IPS DF 4.7 (cell line): ENCODE data around the gene ARHGEF3.
"Not testable (repeated sequence)": the region's sequence is repeated elsewhere in the genome, so short reads cannot be mapped to it uniquely, and the experiment has no call there.

ENCODE experiments used
- DNase-seq: peaks from one replicate; pipeline ENCODE4 v3.0.0-alpha.2; 2013; ENCODE audit warnings: low spot score; ENCODE audit errors: extremely low read depth

ARHGEF3 gene

DNA sequence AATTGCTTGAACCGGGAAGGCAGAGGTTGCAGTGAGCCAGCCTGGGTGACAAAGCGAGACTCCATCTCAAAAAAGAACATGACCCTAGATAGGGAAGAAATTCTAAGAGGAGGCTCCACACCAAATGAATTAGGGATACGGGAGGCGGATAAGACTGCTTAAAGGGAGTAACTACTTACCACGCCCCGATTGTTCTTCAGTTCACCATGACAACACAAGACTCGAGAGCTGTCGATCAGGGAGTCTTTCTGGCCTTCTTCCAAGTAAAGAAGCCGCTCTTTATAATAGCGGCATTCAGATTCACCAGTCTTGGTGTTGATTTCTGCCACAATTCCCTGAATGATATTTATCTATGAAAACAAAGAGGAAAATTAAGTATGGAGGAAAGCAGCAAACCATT lies 64.7 kb downstream of the ARHGEF3 start:
- DNase-seq: no peak

DNA sequence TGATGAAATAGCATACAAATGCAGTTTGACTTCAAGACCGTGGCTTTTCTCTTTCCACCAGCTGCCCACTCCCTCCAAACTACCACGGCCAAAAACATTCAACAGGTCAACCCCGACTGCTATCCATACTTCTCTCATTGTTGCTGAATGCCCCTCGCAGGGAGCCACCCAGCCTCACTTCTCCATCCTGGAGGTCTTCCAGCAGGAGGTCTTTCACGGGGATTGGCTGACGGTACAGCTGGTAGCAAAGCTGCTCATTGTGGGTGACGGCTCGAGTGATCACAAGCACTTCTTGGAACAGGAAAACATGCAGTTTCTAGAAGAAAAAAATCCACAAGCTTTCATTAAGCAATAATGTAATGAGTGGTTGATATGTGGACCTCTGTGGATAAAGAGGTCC lies 69.6 kb downstream of the ARHGEF3 start:
- DNase-seq: no peak

GRCh38 chr3:56725175-56725574 lies 76.6 kb downstream of the ARHGEF3 start:
- DNase-seq: no peak

GRCh38 chr3:56724676-56725075 lies 77.1 kb downstream of the ARHGEF3 start:
- DNase-seq: no peak

DNA sequence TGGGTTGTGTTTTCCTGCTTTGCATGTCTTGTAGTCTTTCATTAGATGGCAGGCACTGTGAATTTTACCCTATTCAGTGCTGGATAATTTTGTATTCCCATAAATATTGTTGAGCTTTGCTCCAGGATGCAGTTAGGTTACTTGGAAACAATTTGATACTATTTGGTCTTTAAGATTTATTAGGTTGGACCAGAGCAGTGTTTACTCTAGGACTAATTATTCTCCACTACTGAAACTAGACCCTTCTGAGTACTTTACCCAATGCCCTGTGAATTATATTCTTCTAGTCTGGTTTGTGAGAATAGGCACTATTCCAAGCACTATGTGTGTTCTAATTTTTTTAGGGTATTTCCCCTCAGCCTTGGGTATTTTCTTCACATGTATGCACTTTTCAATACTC lies 80.9 kb downstream of the ARHGEF3 start:
- no peak for DNase-seq

GRCh38 chr3:56718809-56719208 lies 82.9 kb downstream of the ARHGEF3 start:
- not testable (repeated sequence) for DNase-seq

DNA sequence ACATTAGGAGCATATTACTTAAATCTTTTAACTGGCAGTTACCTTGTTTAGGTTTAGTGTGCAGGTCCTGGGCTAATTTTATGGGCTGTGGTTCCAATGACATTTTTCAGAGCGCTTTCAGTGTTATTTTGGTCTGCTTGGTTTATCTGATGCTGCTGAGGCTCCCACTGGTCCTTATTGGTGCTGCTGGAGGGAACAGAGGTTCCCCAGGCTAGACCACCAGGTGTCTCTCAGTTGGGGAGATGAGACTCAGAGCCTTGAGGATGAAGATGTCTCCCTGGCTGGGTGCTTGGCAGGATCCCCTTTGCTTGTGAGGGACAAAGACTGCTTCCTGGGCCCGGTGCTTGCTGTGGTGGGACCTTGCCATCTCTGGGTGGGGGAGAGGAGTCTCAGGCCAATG lies 90.4 kb downstream of the ARHGEF3 start:
- no peak for DNase-seq

- DNase-seq: not testable (repeated sequence)
These were observed 94.3 kb downstream of the ARHGEF3 start for GRCh38 chr3:56707412-56707811.

DNA sequence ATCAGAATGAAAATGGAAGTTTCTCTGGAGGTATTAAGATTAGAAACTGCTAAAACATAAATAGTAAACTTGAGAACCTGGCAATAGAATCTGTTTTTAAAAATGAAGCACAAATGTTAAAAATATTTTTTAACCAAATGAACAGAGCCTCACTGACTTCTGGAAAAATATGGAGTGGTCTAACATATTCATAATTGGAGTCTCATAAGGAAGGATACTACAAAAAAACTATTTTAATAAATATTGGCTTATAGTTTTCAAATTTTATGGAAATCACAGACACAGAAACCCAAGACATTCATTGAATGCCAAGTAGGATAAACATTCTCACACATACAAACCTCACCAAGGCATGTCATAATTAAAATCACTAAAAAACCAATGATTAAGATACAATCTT lies 95.1 kb downstream of the ARHGEF3 start:
- DNase-seq: no peak

- no peak for DNase-seq
These were observed 97.0 kb downstream of the ARHGEF3 start for GRCh38 chr3:56704706-56705105.

GRCh38 chr3:56702490-56703315 lies 99.0 kb downstream of the ARHGEF3 start:
- no peak for DNase-seq

DNA sequence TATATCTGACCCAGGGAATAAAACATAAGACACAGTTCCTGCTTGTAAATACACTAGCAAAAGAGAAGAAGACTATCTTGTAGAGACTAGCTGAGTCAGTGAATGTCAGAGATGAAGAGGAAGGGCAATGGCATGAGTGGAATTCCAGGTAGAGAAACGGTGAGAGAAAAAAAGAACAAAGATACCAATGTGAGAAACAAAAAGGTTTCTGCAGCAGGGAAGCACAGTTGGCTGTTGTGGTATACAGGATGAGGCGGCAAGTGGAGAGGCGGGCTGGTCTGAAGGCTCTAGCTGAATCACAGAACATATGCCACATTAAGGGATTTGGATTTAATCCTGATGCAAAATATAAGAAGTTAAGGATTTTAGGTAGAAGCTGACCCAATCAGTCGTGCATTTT lies 101.6 kb downstream of the ARHGEF3 start:
- no peak for DNase-seq

DNA sequence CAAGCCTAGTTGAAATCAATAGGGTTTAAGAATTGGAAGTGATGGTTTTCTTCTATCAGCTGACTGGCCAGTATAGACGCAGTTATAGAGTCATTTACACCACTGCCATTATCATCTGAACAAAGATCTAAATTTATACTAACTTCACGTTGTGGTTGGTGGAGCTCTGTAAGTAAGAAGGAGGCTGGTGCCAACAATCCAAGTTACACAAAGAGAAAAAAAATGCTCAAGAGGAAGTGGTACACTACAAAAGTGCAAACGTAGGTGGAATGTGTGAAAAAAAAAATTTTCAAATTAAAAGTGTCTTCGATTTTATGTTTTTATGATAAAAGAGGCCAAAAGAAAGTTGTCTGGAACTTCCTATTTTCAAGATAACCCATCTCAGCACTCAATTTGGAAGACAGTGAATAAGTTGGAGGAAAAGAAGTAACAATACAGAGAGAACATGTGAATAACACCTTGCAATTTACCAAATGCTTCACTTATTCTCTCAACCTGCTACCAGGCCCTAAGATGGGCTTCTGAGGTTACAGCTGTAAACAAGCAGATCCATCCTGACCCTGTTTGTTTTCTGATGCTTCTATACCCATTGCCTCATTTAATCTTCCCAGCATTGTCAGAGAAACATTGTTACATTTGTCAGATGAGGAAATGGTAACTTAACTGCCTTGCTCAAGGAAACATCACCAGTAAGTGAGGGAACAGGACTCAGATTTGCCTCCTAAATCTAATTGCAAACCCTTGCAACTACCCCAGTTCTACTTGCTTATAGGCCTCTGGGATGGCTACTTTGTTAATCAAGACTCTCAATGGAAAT lies 106.7 kb downstream of the ARHGEF3 start:
- no peak for DNase-seq

DNA sequence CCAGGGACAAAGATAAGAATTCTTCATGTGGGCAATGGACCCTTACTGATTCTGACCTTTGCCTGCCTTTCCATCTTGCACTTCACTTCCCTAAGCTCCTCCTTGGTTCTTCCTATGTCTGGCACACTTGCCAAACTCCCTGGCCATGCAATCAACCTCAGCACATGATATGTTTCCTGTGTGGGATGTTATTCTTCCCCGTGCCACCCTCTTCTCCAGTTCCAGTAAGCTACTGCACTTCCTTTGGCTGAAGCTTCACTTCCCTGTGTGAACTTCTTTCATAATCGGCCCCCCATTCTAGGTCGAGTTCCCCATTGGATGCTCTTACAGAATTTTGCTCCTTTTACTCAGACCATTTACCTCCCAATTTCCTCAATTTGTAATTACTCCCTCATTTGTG lies 108.0 kb downstream of the ARHGEF3 start:
- DNase-seq: no peak

DNA sequence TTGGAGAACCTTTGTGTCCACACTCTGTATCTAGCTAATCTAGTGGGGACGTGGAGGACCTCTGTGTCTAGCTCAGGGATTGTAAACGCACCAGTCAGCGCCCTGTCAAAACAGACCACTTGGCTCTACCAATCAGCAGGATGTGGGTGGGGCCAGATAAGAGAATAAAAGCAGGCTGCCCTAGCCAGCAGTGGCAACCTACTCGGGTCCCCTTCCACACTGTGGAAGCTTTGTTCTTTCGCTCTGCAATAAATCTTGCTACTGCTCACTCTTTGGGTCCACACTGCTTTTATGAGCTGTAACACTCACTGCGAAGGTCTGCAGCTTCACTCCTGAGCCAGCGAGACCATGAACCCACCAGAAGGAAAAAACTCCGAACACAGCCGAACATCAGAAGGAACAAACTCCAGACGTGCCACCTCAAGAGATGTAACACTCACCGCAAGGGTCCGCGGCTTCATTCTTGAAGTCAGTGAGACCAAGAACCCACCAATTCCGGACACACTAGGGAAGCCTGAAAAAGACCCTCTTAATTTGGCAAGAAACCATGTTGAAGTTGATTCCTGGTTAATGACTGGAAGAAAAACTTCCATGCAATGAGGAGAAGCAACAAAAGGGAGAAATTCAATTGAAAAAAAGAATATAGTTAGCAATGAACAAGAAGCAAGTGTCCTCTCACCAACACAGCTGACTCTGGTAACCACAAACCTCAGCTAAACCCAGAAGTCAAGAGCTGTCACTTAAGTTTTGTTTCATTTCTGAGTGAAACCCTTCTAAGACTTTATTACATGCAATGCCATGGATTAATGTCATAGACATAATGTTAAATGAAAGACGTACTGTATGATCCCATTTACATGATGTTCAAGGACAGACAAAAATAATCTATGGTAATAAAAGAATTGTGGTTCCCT lies 109.0 kb downstream of the ARHGEF3 start:
- DNase-seq: not testable (repeated sequence)

DNA sequence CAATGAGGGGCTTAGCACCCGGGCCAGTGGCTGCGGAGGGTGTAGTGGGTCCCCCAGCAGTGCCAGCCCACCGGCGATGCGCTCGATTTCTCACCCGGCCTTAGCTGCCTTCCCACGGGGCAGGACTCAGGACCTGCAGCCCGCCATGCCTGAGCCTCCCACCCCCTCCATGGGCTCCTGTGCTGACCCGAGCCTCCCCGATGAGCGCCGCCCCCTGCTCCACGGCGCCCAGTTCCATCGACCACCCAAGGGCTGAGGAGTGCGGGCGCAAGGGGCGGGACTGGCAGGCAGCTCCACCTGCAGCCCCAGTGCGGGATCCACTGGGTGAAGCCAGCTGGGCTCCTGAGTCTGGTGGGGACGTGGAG lies 109.8 kb downstream of the ARHGEF3 start:
- not testable (repeated sequence) for DNase-seq

DNA sequence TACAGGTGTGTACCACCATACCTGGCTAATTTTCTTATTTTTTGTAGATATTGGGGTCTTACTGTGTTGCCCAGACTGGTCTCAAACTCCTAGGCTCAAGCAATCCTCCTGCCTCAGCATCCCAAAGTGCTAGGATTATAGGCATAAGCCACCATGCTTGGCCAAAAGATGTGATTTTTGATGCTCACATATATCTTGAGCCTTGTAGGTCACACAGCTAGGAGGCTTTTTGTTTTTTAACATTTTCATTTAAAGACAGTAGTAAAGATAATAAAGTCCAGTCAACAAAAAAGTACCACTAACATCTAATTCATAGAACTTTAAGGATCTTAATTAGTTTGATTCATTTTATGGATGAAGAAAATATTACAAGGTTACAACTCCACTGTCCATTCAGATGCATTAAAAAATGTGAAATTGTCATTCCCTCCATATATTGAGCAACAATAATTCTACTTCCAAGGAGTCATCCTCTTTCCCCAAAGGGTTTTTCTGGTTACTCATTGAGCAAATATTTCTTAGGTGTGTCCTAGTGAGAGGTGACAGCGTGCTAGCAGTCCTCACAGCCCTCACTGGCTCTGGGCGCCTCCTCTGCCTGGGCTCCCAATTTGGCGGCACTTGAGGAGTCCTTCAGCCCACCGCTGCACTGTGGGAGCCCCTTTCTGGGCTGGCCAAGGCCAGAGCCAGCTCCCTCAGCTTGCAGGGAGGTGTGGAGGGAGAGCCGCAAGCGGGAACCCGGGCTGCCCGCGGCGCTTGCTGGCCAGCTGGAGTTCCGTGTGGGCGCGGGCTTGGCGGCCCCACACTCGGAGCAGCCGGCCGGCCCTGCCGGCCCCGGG lies 110.4 kb downstream of the ARHGEF3 start:
- no peak for DNase-seq

GRCh38 chr3:56689303-56689702 lies 112.4 kb downstream of the ARHGEF3 start:
- no peak for DNase-seq

DNA sequence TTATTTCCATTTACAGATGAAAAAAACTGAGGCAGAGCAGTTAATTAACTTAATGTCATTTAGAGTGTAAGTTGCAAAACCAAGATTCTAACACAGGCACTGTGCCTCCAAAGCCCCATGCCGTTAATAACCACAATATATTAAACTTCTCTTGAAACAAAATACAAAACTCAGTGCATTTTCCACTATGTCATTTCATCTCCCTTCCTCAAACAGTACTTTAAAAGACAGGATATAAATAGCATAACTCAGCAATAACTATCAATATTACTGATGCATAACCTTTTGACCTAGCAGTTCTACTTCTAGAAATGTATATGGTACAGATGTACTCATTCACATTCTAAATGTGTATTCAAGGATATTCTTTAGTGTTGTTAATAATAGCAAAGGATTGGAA lies 113.6 kb downstream of the ARHGEF3 start:
- no peak for DNase-seq

DNA sequence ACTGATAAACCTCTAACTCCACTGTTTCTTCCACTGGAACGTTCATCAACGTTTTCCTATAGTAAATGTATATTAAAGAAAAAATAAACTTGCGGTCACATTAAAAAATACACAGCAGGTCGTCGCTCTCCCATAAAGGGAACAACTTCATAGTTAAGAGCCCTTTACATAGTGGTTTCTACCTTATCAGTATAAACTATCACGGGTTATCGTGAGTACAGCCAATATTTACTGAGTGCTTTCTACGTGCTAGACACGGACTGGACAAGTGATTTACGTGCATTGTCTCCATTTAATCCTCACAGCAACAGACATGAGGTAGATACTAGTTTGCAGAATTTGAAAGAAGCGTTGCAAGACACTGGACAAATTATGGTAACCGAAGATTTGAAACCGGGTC lies 117.7 kb downstream of the ARHGEF3 start:
- DNase-seq: no peak
